Ishikawa (cell line): ENCODE results near the gene ZNF624.

Experiments used
- EGR1 ChIP-seq: IDR thresholded peaks from 2 replicates; pipeline ENCODE4 v1.6.1; 2012
- EP300 ChIP-seq: IDR thresholded peaks from 2 replicates; pipeline ENCODE4 v1.6.1; 2012; ENCODE audit warnings: borderline replicate concordance
- FOXM1 ChIP-seq: IDR thresholded peaks from 2 replicates; pipeline ENCODE4 v1.6.1; 2012; ENCODE audit warnings: low read depth, borderline replicate concordance
- NFIC ChIP-seq: IDR thresholded peaks from 2 replicates; pipeline ENCODE4 v1.6.1; 2012
- TAF1 ChIP-seq: IDR thresholded peaks from 2 replicates; pipeline ENCODE4 v1.6.1; 2012; ENCODE audit warnings: low read depth, mild to moderate bottlenecking
- TCF12 ChIP-seq: IDR thresholded peaks from 2 replicates; pipeline ENCODE4 v1.6.1; 2012; ENCODE audit warnings: low read depth
- ZBTB7A ChIP-seq: IDR thresholded peaks from 2 replicates; pipeline ENCODE4 v1.6.1; 2012; ENCODE audit warnings: low read depth
- TF ChIP-seq, protein P1 (sequence below): IDR thresholded peaks from 2 replicates; pipeline ENCODE4 v1.6.1; 2012; ENCODE audit warnings: low read depth, mild to moderate bottlenecking
- TF ChIP-seq, protein P2 (sequence below): IDR thresholded peaks from 2 replicates; pipeline ENCODE4 v1.6.1; 2012
- TF ChIP-seq, protein P3 (sequence below): IDR thresholded peaks from 2 replicates; pipeline ENCODE4 v1.6.1; 2012

- TF ChIP-seq, protein P1, sequence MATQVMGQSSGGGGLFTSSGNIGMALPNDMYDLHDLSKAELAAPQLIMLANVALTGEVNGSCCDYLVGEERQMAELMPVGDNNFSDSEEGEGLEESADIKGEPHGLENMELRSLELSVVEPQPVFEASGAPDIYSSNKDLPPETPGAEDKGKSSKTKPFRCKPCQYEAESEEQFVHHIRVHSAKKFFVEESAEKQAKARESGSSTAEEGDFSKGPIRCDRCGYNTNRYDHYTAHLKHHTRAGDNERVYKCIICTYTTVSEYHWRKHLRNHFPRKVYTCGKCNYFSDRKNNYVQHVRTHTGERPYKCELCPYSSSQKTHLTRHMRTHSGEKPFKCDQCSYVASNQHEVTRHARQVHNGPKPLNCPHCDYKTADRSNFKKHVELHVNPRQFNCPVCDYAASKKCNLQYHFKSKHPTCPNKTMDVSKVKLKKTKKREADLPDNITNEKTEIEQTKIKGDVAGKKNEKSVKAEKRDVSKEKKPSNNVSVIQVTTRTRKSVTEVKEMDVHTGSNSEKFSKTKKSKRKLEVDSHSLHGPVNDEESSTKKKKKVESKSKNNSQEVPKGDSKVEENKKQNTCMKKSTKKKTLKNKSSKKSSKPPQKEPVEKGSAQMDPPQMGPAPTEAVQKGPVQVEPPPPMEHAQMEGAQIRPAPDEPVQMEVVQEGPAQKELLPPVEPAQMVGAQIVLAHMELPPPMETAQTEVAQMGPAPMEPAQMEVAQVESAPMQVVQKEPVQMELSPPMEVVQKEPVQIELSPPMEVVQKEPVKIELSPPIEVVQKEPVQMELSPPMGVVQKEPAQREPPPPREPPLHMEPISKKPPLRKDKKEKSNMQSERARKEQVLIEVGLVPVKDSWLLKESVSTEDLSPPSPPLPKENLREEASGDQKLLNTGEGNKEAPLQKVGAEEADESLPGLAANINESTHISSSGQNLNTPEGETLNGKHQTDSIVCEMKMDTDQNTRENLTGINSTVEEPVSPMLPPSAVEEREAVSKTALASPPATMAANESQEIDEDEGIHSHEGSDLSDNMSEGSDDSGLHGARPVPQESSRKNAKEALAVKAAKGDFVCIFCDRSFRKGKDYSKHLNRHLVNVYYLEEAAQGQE, result no peak
- no peak for TF ChIP-seq ZBTB7A
- no peak for TF ChIP-seq TCF12
- TF ChIP-seq EGR1, result no peak
- TF ChIP-seq, protein P2, sequence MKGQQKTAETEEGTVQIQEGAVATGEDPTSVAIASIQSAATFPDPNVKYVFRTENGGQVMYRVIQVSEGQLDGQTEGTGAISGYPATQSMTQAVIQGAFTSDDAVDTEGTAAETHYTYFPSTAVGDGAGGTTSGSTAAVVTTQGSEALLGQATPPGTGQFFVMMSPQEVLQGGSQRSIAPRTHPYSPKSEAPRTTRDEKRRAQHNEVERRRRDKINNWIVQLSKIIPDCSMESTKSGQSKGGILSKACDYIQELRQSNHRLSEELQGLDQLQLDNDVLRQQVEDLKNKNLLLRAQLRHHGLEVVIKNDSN, result no peak
- TF ChIP-seq, protein P3, sequence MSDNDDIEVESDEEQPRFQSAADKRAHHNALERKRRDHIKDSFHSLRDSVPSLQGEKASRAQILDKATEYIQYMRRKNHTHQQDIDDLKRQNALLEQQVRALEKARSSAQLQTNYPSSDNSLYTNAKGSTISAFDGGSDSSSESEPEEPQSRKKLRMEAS, result no peak
- TF ChIP-seq EP300, result no peak
- TF ChIP-seq TAF1, result no peak
- TF ChIP-seq FOXM1, result no peak
- no peak for TF ChIP-seq NFIC
Observed at GRCh38 chr17:16617481-16618060, 36.1 kb downstream of the ZNF624 start.
